Breast epithelium (tissue), 3 donors: ENCODE measurements around the gene GLYR1.

Experiments
- CTCF ChIP-seq, 3 donors: fragments of 450-650 bp; IDR thresholded peaks; one replicate each; pipeline ENCODE4 v1.5.1; 2016 to 2017; ENCODE audit warnings: antibody characterized with exemption in 3 of 3, mild to moderate bottlenecking in 3 of 3, moderate library complexity in 3 of 3
- POLR2A ChIP-seq: fragments of 450-650 bp; IDR thresholded peaks from one replicate; pipeline ENCODE4 v1.6.1; 2016; ENCODE audit warnings: antibody characterized with exemption, mild to moderate bottlenecking, moderate library complexity

GRCh38 chr16:4783251-4783950, 63.7 kb downstream of the GLYR1 start:
- TF ChIP-seq CTCF (IDR thresholded peaks at IDR 0.05) = no peak
- no peak for TF ChIP-seq POLR2A
